Naive thymus-derived CD8-positive, alpha-beta T cell (primary cell): ENCODE results near the gene HGD. TPM values are rescaled to one million over a fixed set of nuclear protein-coding genes. Genes with fewer than 3 reads are reported as not detected.
"Not testable (repeated sequence)": the region's sequence is repeated elsewhere in the genome, so short reads cannot be mapped to it uniquely, and the experiment has no call there.

Experiments used
- ATAC-seq, 2 donors: fragments of 150-1000 bp; cut with Tn5 transposase in 1 of 2; sonication (Bioruptor Pico), chemical (Tn5 transposase) in 1 of 2; 1 replicate in 1 of 2; 2 replicates in 1 of 2; pipeline ENCODE4 v1.10.0; 2021; ENCODE audit warnings: mild to moderate bottlenecking in 2 of 2, moderate library complexity in 2 of 2
- POLR2A ChIA-PET: fragments of 350-600 bp; sonication (Branson Sonifier 250); formaldehyde crosslinking; loops from one replicate; lab custom pipeline; 2021; ENCODE audit warnings: antibody characterized with exemption; lab: Charles Lee
- DNase-seq, 10 donors: peaks; one replicate each; pipeline versions ENCODE4 v3.0.0 to v3.0.0-alpha.2; 2020 to 2022
- H3K27ac Mint-ChIP-seq, 10 donors: one replicate each; pipeline ENCODE4 v1.8.0; 2020 to 2022; ENCODE audit warnings: mild to moderate bottlenecking in 10 of 10, mixed read lengths in 10 of 10, moderate library complexity in 4 of 10, inconsistent platforms in 1 of 10
- H3K27me3 Mint-ChIP-seq, 5 donors: one replicate each; pipeline ENCODE4 v1.8.0; 2021 to 2022; ENCODE audit warnings: mixed read lengths in 5 of 5
- H3K36me3 Mint-ChIP-seq, 3 donors: one replicate each; pipeline ENCODE4 v1.8.0; 2020 to 2022; ENCODE audit warnings: mixed read lengths in 3 of 3, mild to moderate bottlenecking in 2 of 3, inconsistent platforms in 1 of 3
- H3K4me1 Mint-ChIP-seq, 4 donors: one replicate each; pipeline ENCODE4 v1.8.0; 2021 to 2022; ENCODE audit warnings: mixed read lengths in 4 of 4
- H3K4me3 Mint-ChIP-seq, 10 donors: one replicate each; pipeline ENCODE4 v1.8.0; 2020 to 2022; ENCODE audit warnings: mild to moderate bottlenecking in 10 of 10, mixed read lengths in 10 of 10, moderate library complexity in 6 of 10, inconsistent platforms in 1 of 10
- H3K9me3 Mint-ChIP-seq, 9 donors: one replicate each; pipeline ENCODE4 v1.8.0; 2020 to 2022; ENCODE audit warnings: mixed read lengths in 9 of 9, mild to moderate bottlenecking in 3 of 9, inconsistent platforms in 1 of 9, moderate library complexity in 1 of 9
- polyA plus RNA-seq, 3 donors: library from polyadenylated mRNA; unstranded; fragments of 300-500 nt; fragmentation: Illumina TruSeq; gene quantifications; one replicate each; pipeline ENCODE4 v1.2.3, GENCODE V29; 2021
- total RNA-seq, 8 experiments: library from RNA in 2 of 8; stranded (reverse) in 2 of 8; gene quantifications; one replicate each; pipeline ENCODE4 v1.2.3 and lab custom pipeline; 2021 to 2026

The HGD gene, protein sequence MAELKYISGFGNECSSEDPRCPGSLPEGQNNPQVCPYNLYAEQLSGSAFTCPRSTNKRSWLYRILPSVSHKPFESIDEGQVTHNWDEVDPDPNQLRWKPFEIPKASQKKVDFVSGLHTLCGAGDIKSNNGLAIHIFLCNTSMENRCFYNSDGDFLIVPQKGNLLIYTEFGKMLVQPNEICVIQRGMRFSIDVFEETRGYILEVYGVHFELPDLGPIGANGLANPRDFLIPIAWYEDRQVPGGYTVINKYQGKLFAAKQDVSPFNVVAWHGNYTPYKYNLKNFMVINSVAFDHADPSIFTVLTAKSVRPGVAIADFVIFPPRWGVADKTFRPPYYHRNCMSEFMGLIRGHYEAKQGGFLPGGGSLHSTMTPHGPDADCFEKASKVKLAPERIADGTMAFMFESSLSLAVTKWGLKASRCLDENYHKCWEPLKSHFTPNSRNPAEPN
- 1 to 10 TPM; 3.8 to 5.5 TPM for total RNA-seq
- polyA plus RNA-seq, result not detected
- 0.71 to 3.7 (median 1.1) reads per million in 6 experiments for total RNA-seq (lab: John Stamatoyannopoulos, UW)

DNA sequence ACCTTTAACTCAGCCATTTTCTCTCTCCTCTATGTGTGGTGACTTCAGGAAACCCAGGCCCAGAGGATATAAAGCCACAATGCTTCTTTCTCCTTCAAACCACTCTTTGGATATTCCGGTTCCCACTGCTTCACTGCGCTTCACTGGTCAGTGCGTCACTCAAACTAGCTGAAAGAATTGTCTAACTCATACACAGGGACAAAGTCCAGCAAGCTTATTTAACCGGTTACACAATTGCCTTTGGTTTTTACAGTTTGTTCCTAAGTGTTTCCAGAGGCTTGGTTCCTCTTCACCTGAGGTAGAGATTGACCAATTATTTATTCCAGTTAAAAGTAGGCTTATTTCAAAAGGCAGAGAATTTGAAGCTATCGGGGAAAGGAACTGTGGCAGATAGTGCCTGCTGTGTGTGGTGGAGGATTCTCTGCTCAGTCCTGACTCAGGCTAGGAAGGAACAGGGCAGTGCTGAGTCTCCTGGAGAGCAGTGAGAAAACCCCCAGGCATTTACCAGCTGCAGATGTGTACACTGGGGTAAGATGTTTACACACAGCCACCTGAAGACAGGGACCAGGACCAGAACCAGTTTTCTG, at the start of gene HGD:
Gene HGD, minus strand, starts transcription at position 145 of the 587 bp plus-strand sequence. Its CDS starts 128 bp downstream, at position 17.
- H3K27ac Mint-ChIP-seq, result peak within 1 kb of the TSS in 6 of 10 donors; percentile 2 to 82 (median 39)
- H3K27me3 Mint-ChIP-seq, result peaks cover 0 to 3% (median 0%) of the 10 kb centered on the region in 5 donors
- no peak for ATAC-seq
- H3K9me3 Mint-ChIP-seq, result peaks cover 0 to 13% (median 4%) of the 10 kb centered on the region in 9 donors
- no peak within 1 kb of the TSS for H3K4me3 Mint-ChIP-seq
- POLR2A ChIA-PET, result no interaction called here
- peaks cover 5 to 10% (median 8%) of the 10 kb centered on the region in 4 donors for H3K4me1 Mint-ChIP-seq
- no peak for DNase-seq
- H3K36me3 Mint-ChIP-seq, result peaks cover 3 to 14% (median 10%) of the 10 kb centered on the region in 3 donors

DNA sequence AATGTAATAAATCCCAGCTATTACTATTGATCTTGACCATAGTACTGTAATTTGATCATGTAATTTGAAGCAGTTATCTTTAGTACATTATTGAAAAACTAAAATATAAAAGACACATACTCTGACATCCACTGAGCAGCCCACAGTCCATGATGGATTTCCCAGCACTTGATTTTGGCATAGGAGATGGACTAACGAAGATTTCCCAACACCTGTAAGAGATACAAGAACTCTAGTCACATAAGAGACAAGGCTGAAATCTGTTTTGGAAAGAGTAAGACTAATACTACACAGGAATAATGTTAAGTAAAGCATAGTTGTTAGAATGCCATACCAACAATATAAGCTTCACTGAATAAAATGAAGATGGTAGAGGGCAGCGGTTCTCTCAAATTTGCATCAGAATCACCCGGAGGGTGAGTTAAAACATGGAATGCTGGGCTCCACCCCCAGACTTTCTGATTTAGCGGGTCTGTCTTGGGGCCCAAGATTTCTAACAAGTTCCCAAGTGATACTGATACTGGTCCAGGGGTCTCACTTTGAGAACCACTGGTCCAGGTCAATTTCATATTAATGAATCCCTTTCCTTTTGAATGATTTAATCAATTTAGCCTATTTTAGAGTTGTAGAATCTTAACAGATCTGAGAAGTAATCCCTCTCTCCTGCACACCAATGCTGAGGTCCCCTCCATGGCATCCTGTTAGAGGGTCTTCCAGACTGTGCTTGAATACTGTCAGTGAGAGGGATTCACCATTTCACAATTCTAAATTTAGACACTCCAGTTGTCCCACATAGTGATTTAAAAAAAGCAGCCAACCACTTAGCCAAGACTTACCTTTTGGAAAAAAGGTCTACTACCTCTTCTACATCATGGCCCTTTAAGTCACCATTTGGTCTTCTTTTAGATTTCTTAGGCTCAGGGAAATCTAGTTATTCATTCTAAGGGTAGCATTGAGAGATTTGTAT, 48.8 kb upstream of the HGD start:
- Mint-ChIP-seq H3K27ac (peak overlapping the region in 9 of 10 donors; percentile 4 to 81 (median 47)), H3K9me3 (peaks cover 0 to 9% (median 4%) of the 10 kb centered on the region in 9 donors), H3K4me1 (peaks cover 2 to 10% (median 5%) of the 10 kb centered on the region in 4 donors), H3K27me3 (no peaks in the 10 kb centered on the region), H3K36me3 (peaks cover 11 to 32% (median 17%) of the 10 kb centered on the region in 3 donors), H3K4me3 (no peak overlapping the region)
- ATAC-seq, result no peak
- no peak for DNase-seq
- POLR2A ChIA-PET, result interaction anchor here (0.8 to 2.7 kb wide), 2 partner anchors 11 to 17 kb away, joined by 9 to 13 read pairs; partner anchors contain the start of genes GTF2E1 and RABL3

DNA sequence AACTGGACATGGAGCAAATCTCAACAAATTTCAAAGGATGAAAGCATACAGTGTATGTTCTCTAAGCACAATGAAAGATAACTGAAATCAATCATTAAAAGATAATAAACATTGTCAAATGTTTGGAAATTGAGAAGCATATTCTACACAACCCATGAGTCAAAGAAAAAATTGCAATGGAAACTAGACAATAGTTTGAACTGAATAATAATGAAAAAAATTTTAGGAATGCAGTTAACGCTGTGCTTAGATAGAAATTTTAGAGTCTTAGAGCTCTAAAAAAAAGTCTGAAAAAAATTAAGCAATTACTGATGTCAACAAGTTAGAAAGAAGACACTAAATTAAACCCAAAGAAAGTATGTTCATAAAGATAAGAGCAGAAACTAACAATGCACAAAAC, 44.8 kb upstream of the HGD start:
- Mint-ChIP-seq H3K27me3 (no peaks in the 10 kb centered on the region), H3K4me3 (no peak overlapping the region), H3K27ac (peak overlapping the region in 2 of 10 donors; percentile 47 to 58), H3K36me3 (peaks cover 11 to 35% (median 26%) of the 10 kb centered on the region in 3 donors), H3K9me3 (peaks cover 0 to 10% (median 4%) of the 10 kb centered on the region in 9 donors), H3K4me1 (peaks cover 2 to 10% (median 5%) of the 10 kb centered on the region in 4 donors)
- POLR2A ChIA-PET, result no interaction called here
- DNase-seq, result no peak
- no peak for ATAC-seq

DNA sequence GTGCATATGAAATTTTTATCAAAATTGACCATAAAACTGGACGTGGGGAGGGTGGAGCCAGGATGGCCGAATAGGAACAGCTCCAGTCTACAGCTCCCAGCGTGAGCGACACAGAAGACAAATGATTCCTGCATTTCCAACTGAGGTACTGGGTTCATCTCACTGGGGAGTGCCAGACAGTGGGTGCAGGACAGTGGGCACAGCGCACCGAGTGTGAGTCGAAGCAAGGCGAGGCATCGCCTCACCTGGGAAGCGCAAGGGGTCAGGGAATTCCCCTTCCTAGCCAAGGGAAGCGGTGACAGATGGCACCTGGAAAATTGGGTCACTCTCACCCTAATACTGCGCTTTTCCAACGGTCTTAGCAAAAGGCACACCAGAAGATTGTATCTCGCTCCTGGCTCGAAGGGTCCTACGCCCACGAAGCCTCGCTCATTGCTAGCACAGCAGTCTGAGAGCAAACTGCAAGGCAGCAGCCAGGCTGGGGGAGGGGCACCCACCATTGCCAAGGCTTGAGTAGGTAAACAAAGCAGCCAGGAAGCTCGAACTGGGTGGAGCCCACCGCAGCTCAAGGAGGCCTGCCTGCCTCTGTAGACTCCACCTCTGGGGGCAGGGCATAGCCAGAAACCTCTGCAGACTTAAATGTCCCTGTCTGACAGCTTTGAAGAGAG, 37.3 kb upstream of the HGD start:
- H3K27ac Mint-ChIP-seq, result peak overlapping the region; percentile 93 to 99 (median 97)
- DNase-seq (peak; percentile 56 to 95 (median 84)), ATAC-seq (peak; percentile 95)
- H3K27me3 Mint-ChIP-seq, result not testable (repeated sequence)
- peak overlapping the region; percentile 77 to 91 (median 88) for H3K4me3 Mint-ChIP-seq
- H3K9me3 Mint-ChIP-seq, result peaks cover 0 to 22% (median 8%) of the 10 kb centered on the region in 9 donors
- peaks cover 19 to 45% (median 41%) of the 10 kb centered on the region in 4 donors for H3K4me1 Mint-ChIP-seq
- H3K36me3 Mint-ChIP-seq, result peaks cover 10 to 19% (median 12%) of the 10 kb centered on the region in 3 donors
- POLR2A ChIA-PET, result interaction anchor here (0.9 to 4.2 kb wide), 6 partner anchors 9 to 624 kb away, joined by 3 to 48 read pairs (median 6); partner anchors contain the start of genes GTF2E1, NDUFB4 and RABL3

DNA sequence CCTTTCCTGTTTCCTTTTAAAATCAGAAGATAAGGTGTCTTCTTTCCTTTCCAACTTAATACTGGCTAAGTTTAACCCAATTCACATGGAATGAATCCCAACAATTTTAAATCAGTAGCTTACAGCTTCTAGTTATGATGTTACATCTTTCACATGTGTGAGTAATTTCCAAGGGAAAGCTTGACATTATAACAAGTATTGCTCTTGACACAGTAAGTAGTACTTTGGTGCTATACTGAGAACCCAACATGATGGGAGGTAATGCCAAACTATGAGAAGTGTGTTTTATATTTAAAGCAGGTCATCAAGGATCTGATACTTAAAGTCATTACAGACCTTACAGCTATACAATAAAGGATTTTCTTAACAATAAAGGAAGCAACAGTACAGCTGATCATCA, 31.2 kb upstream of the HGD start:
- no peaks in the 10 kb centered on the region for H3K9me3 Mint-ChIP-seq
- peaks cover 12 to 24% (median 18%) of the 10 kb centered on the region in 4 donors for H3K4me1 Mint-ChIP-seq
- H3K36me3 Mint-ChIP-seq, result peaks cover 0 to 10% (median 9%) of the 10 kb centered on the region in 3 donors
- DNase-seq (no peak), ATAC-seq (no peak)
- H3K27ac Mint-ChIP-seq, result peak overlapping the region in 2 of 10 donors; percentile 13 to 51
- H3K4me3 Mint-ChIP-seq, result no peak overlapping the region
- no peaks in the 10 kb centered on the region for H3K27me3 Mint-ChIP-seq
- POLR2A ChIA-PET, result interaction anchor here (0.6 to 1.2 kb wide), 2 partner anchors 9 to 17 kb away, joined by 3 to 9 read pairs; no protein-coding TSS in a partner anchor

DNA sequence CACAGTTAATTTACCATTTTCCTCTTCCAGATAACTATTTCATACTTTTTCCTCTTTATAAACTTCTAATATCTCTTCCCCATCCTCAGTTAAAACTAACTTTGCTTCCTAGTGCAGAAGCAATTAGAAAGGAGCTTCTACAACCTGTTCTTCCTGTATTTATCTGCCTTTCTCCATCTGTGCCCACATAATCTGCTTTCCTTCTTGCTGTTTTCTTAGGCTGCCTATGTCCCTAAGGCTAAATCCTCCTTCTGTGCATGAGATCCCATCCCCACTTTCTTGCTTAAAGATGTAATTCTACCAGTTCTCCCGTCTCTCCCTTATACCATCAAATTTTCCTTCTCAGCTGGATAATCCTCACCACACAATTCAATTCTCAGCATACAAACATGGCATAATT, 28.3 kb upstream of the HGD start:
- Mint-ChIP-seq H3K4me1 (peaks cover 7 to 25% (median 11%) of the 10 kb centered on the region in 4 donors), H3K36me3 (peaks cover 8 to 30% (median 26%) of the 10 kb centered on the region in 3 donors), H3K4me3 (no peak overlapping the region), H3K9me3 (no peaks in the 10 kb centered on the region), H3K27ac (no peak overlapping the region), H3K27me3 (no peaks in the 10 kb centered on the region)
- DNase-seq (no peak), ATAC-seq (no peak)
- POLR2A ChIA-PET, result interaction anchor here (1.3 to 1.4 kb wide), 2 partner anchors 10 to 32 kb away, joined by 3 read pairs; partner anchors contain the start of genes GTF2E1 and RABL3

DNA sequence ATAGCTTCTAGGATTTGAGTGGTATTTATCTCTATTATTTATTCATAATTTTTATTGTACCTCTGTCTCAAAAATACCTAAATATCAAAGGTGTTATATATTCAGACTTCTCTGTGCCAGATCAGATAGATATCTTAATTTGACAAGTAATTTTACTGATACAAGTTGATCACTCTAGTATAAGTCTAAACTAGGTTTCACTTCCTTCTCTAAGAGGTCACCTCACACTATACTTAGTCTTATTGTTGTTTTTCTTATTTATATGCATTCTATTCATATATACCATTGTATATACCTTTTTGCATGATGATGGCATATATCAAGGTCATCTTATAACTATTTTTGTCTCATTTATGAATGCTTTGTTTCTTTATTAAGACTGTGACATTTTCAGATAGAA, 26.4 kb upstream of the HGD start:
- DNase-seq (no peak), ATAC-seq (no peak)
- POLR2A ChIA-PET, result interaction anchor here (1.1 kb wide), 1 partner anchor 11 kb away, joined by 6 read pairs; no protein-coding TSS in a partner anchor
- Mint-ChIP-seq H3K27me3 (no peaks in the 10 kb centered on the region), H3K4me3 (no peak overlapping the region), H3K4me1 (peaks cover 5 to 18% (median 9%) of the 10 kb centered on the region in 4 donors), H3K9me3 (peaks cover 0 to 11% (median 5%) of the 10 kb centered on the region in 9 donors), H3K36me3 (peaks cover 23 to 45% (median 40%) of the 10 kb centered on the region in 3 donors), H3K27ac (peak overlapping the region in 5 of 10 donors; percentile 0 to 65 (median 48))

DNA sequence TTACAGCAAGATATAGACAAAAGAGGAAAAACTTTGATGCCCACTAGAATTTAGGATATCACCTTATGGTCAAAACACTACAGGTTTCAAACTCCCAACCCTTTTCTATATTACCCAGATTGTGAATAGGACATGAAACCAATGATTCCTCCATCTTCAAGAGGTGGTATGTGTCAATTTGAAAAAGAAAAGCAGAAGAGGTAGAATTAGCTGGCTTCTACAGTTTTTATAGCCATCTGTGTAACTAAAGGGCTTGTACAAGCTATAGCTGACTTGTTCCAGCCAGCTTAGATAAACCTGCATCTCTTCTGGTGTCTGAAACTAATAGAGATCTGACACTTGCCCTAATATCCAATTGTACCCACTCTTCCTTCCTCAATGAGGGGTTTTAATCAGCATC, 24.9 kb upstream of the HGD start:
- POLR2A ChIA-PET, result interaction anchor here (1.1 kb wide), 1 partner anchor 36 kb away, joined by 3 read pairs; the partner anchor contains the start of genes GTF2E1 and RABL3
- Mint-ChIP-seq H3K4me1 (peaks cover 3 to 13% (median 7%) of the 10 kb centered on the region in 4 donors), H3K27ac (peak overlapping the region in 4 of 10 donors; percentile 0 to 59 (median 54)), H3K27me3 (no peaks in the 10 kb centered on the region), H3K36me3 (peaks cover 30 to 58% (median 51%) of the 10 kb centered on the region in 3 donors), H3K9me3 (peaks cover 0 to 17% (median 9%) of the 10 kb centered on the region in 9 donors), H3K4me3 (no peak overlapping the region)
- DNase-seq (no peak), ATAC-seq (no peak)

DNA sequence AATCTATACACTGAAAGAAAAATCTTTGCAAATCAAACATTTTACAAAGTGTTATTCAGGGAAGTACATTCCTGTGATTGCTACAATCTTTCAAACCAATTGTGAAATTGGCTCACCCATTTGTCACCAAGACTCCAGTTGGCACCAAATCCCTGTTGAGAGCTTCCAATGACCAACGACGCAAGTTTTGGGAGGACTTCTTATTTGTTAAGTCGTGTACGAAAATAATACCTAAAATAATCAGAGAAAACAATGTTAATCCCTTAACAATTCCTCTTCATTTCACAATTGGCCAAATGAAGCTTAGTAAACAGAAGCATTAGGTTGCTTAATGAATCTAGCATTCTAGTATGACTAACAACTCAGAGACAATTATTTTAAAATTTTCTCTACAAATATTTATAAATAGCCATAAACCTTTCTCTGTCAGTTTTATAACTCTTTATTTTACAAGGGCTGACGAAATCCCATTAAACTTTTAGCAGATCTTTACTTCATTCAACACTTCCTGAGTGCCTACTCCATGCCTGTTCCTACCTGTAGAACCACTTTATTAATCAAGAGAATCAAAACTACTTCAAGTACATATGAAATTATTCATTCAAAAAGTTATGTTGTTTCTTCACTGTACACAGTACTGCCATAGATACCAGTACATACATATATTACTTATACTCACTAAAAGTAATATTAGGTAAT, 24.0 kb upstream of the HGD start:
- Mint-ChIP-seq H3K4me3 (no peak overlapping the region), H3K27me3 (no peaks in the 10 kb centered on the region), H3K36me3 (peaks cover 30 to 66% (median 57%) of the 10 kb centered on the region in 3 donors), H3K27ac (peak overlapping the region in 2 of 10 donors; percentile 0 to 30), H3K4me1 (peaks cover 3 to 13% (median 9%) of the 10 kb centered on the region in 4 donors), H3K9me3 (peaks cover 0 to 17% (median 9%) of the 10 kb centered on the region in 9 donors)
- POLR2A ChIA-PET, result interaction anchor here (1.1 kb wide), 1 partner anchor 36 kb away, joined by 3 read pairs; the partner anchor contains the start of genes GTF2E1 and RABL3
- ATAC-seq, result no peak
- no peak for DNase-seq

DNA sequence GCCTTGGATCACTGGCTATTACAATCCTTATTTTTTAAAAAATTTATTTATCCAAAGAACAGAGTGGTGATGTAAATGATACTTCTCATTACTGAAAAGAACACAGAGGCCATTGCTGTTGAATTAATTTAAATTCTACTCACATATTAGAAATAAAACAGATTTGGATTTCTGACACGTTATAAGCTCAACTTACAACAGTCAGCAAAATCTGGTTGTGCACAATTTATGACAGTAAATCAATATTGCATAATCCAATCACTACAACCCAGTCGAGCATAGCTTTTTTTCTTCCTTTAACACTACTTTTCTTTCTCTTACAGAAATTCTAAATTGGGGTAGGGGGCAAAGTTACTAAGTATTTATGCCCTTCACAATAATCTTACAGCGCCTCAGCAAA, 17.3 kb upstream of the HGD start:
- no peak for ATAC-seq
- Mint-ChIP-seq H3K27me3 (no peaks in the 10 kb centered on the region), H3K36me3 (peaks cover 16 to 64% (median 46%) of the 10 kb centered on the region in 3 donors), H3K4me1 (peaks cover 0 to 6% (median 2%) of the 10 kb centered on the region in 4 donors), H3K27ac (no peak overlapping the region), H3K9me3 (peaks cover 0 to 15% (median 9%) of the 10 kb centered on the region in 9 donors), H3K4me3 (no peak overlapping the region)
- POLR2A ChIA-PET, result interaction anchor here (0.5 to 0.6 kb wide), 2 partner anchors 43 to 50 kb away, joined by 3 to 6 read pairs; partner anchors contain the start of genes GTF2E1 and RABL3
- no peak for DNase-seq
